GM23338 (cell line): ENCODE data around the gene ZNF93. TPM values are rescaled to one million over a fixed set of nuclear protein-coding genes. Genes with fewer than 3 reads are reported as not detected.
"Not testable (repeated sequence)": the region's sequence is repeated elsewhere in the genome, so short reads cannot be mapped to it uniquely, and the experiment has no call there.

Experiments used
- ATAC-seq: fragments of 200-7000 bp; cut with Tn5 transposase; 3 replicates; pipeline ENCODE4 v1.9.1; 2020
- DNase-seq: peaks from one replicate; pipeline ENCODE4 v3.0.0-alpha.2; 2015; ENCODE audit warnings: low spot score
- H2AFZ ChIP-seq: fragments of 200-600 bp; sonication (generic); 2 replicates; pipeline ENCODE4 v1.8.0; 2016; ENCODE audit warnings: antibody characterized with exemption, mild to moderate bottlenecking, moderate library complexity
- H3F3A ChIP-seq: fragments of 200-600 bp; sonication (generic); replicated peaks from 2 replicates; pipeline ENCODE4 v1.8.0; 2017; ENCODE audit warnings: antibody characterized with exemption, mixed run types, low read depth
- H3K27ac ChIP-seq: fragments of 200-600 bp; sonication (generic); 2 replicates; pipeline ENCODE4 v1.6.1; 2016; ENCODE audit warnings: low read depth
- H3K27me3 ChIP-seq: fragments of 200-600 bp; sonication (generic); 2 replicates; pipeline ENCODE4 v1.8.0; 2016; ENCODE audit warnings: mild to moderate bottlenecking, mixed run types, moderate library complexity; ENCODE audit not compliant: insufficient read depth
- H3K36me3 ChIP-seq: fragments of 200-600 bp; sonication (generic); 2 replicates; pipeline ENCODE4 v1.8.0; 2016; ENCODE audit warnings: mild to moderate bottlenecking; ENCODE audit not compliant: insufficient read depth
- H3K4me1 ChIP-seq: fragments of 200-600 bp; sonication (generic); 2 replicates; pipeline ENCODE4 v1.8.0; 2016; ENCODE audit warnings: mild to moderate bottlenecking, moderate library complexity; ENCODE audit not compliant: insufficient read depth
- H3K4me2 ChIP-seq: fragments of 200-600 bp; sonication (generic); 2 replicates; pipeline ENCODE4 v1.7.1; 2017; ENCODE audit warnings: mixed run types
- H3K4me3 ChIP-seq: fragments of 200-600 bp; sonication (generic); 2 replicates; pipeline ENCODE4 v1.6.1; 2016; ENCODE audit warnings: mixed run types
- H3K79me2 ChIP-seq: fragments of 200-600 bp; sonication (generic); replicated peaks from 2 replicates; pipeline ENCODE4 v1.8.0; 2017; ENCODE audit warnings: mild to moderate bottlenecking; ENCODE audit not compliant: insufficient read depth
- H3K9me2 ChIP-seq: fragments of 200-600 bp; sonication (generic); 2 replicates; pipeline ENCODE4 v1.8.0; 2017; ENCODE audit not compliant: insufficient read depth
- H4K20me1 ChIP-seq: fragments of 200-600 bp; sonication (generic); replicated peaks from 2 replicates; pipeline ENCODE4 v1.8.0; 2017; ENCODE audit warnings: mild to moderate bottlenecking; ENCODE audit not compliant: insufficient read depth
- H3K27ac Mint-ChIP-seq: 2 replicates; pipeline ENCODE4 v1.8.0; 2020; ENCODE audit warnings: inconsistent platforms, mild to moderate bottlenecking, moderate library complexity, mixed read lengths
- H3K27me3 Mint-ChIP-seq: 3 replicates; pipeline ENCODE4 v1.8.0; 2022; ENCODE audit warnings: low read depth, mild to moderate bottlenecking, moderate library complexity, mixed read lengths, inconsistent platforms; ENCODE audit not compliant: insufficient read depth, poor library complexity
- H3K36me3 Mint-ChIP-seq: 3 replicates; pipeline ENCODE4 v1.8.0; 2021; ENCODE audit warnings: low read depth, mild to moderate bottlenecking, inconsistent platforms, moderate library complexity, mixed read lengths
- H3K4me1 Mint-ChIP-seq: 3 replicates; pipeline ENCODE4 v1.8.0; 2020; ENCODE audit warnings: mild to moderate bottlenecking, inconsistent platforms, mixed read lengths
- H3K4me3 Mint-ChIP-seq: 3 replicates; pipeline ENCODE4 v1.8.0; 2021; ENCODE audit warnings: moderate library complexity, mild to moderate bottlenecking, inconsistent platforms, mixed read lengths
- H3K9me3 Mint-ChIP-seq: 3 replicates; pipeline ENCODE4 v1.8.0; 2020; ENCODE audit warnings: moderate library complexity, mild to moderate bottlenecking, inconsistent platforms, mixed read lengths
- CREB1 ChIP-seq: fragments of 250-450 bp; sonication (Bioruptor Pico); IDR thresholded peaks from 2 replicates; pipeline ENCODE4 v1.5.0; 2020; ENCODE audit warnings: low read depth, mild to moderate bottlenecking, moderate library complexity
- EZH2 ChIP-seq: fragments of 200-600 bp; sonication (generic); IDR thresholded peaks from one replicate; pipeline ENCODE4 v1.8.0; 2017; ENCODE audit warnings: antibody characterized with exemption, mild to moderate bottlenecking, low read depth; ENCODE audit not compliant: unreplicated experiment
- EZH2phosphoT487 ChIP-seq: fragments of 200-600 bp; sonication (generic); IDR thresholded peaks from one replicate; pipeline ENCODE4 v1.8.1; 2018; ENCODE audit warnings: antibody characterized with exemption; ENCODE audit not compliant: unreplicated experiment
- JUNB ChIP-seq: IDR thresholded peaks from one replicate; pipeline ENCODE4 v1.6.1; 2016; ENCODE audit warnings: antibody characterized with exemption; ENCODE audit not compliant: unreplicated experiment
- NANOG ChIP-seq: IDR thresholded peaks from 2 replicates; pipeline ENCODE4 v1.6.1; 2016; ENCODE audit warnings: antibody characterized with exemption, borderline replicate concordance
- POLR2AphosphoS5 ChIP-seq: IDR thresholded peaks from 2 replicates; pipeline ENCODE4 v1.6.1; 2016; ENCODE audit warnings: antibody characterized with exemption, low read depth
- STAT1 ChIP-seq: IDR thresholded peaks from one replicate; pipeline ENCODE4 v1.6.1; 2016; ENCODE audit warnings: antibody characterized with exemption; ENCODE audit not compliant: unreplicated experiment
- ZNF114 ChIP-seq: fragments of 250-450 bp; sonication (Bioruptor Pico); IDR thresholded peaks from 2 replicates; pipeline ENCODE4 v1.5.0; 2020; ENCODE audit warnings: mild to moderate bottlenecking, moderate library complexity
- ZNF331 ChIP-seq: fragments of 250-450 bp; sonication (Bioruptor Pico); IDR thresholded peaks from 2 replicates; pipeline ENCODE4 v1.5.0; 2020; ENCODE audit warnings: low read depth, mild to moderate bottlenecking, moderate library complexity
- polyA plus RNA-seq: library from polyadenylated mRNA; unstranded; fragments of >200 nt; fragmentation: Nextera tagmentation; extraction: Ambion mirVana; gene quantifications from 2 replicates; pipeline ENCODE4 v1.2.1, GENCODE V29; 2016
- total RNA-seq: library from RNA; depleted of rRNA; stranded (reverse); fragments of >200 nt; shearing (Covaris generic); gene quantifications from 2 replicates; pipeline ENCODE4 v1.2.3, GENCODE V29; 2014
- TF ChIP-seq, protein P1 (sequence below), 2 experiments: fragments of 200-600 bp in 1 of 2; sonication (generic) in 1 of 2; conservative IDR thresholded peaks; 2 replicates each; pipeline versions ENCODE4 v1.5.1 to v1.6.1; 2016 to 2017; ENCODE audit warnings: antibody characterized with exemption in 2 of 2, low read depth in 2 of 2, mild to moderate bottlenecking in 2 of 2, moderate library complexity in 1 of 2
- TF ChIP-seq, protein P2 (sequence below): IDR thresholded peaks from 2 replicates; pipeline ENCODE4 v1.6.1; 2016; ENCODE audit warnings: antibody characterized with exemption

Gene ZNF93
- total and polyA plus RNA-seq, 2 experiments from 2014 or later: 48.6 to 122 TPM

DNA sequence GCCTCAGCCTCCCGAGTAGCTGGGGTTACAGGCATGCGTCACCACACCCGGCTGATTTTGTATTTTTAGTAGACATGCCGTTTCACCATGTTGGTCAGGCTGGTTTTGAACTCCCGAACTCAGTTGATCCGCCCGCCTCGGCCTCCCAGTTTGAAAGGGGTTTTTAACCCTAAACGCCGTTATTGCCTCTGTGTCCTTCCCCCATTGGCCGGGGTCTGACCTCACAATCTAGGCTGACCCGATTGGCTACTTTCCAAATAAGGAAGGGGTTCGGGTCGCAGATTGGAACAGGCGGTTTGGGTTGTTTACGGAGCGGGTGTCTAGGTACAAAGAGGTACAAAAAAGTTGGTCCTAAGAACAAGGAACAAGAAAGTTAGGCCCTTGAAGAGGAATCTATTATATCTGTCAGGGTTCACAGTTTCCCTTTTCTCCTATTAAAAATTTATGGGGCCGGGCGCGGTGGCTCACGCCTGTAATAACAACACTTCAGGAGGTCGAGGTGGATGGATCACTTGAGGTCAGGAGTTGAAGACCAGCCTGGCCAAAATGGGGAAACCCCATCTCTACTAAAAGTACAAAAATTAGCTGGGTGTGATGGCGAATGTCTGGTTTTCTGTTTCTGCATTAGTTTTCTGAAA is 34.0 kb upstream of the ZNF93 start:
- ATAC-seq: peak; percentile 77
- Histone ChIP-seq H3K4me2 (peak overlapping the region; percentile 81), H3K79me2 (peaks cover 58% of the 10 kb centered on the region)

DNA sequence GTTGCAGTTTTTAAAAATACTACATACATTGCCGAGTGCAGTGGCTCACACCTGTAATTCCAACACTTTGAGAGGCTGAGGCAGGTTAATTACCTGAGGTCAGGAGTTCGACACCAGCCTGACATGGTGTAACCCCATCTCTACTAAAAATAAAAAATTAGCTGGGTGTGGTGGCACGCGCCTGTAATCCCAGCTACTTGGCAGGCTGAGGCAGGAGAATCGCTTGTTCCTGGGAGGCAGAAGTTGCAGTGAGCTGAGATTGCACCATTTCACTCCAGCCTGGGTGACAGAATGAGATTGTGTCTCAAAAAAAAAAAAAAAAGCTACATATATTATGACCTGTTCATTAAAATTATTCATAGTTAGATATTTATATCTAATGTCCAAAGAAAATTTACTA is 30.7 kb upstream of the ZNF93 start:
- H3K27me3 ChIP-seq, H3K4me3 Mint-ChIP-seq, H3K9me2 ChIP-seq, H3K36me3 ChIP-seq, H3K27ac Mint-ChIP-seq, ATAC-seq, H3F3A ChIP-seq, H3K27ac ChIP-seq, H3K27me3 Mint-ChIP-seq, H2AFZ ChIP-seq, H3K9me3 Mint-ChIP-seq, H3K4me3 ChIP-seq, DNase-seq: not testable (repeated sequence)
- H3K4me1 ChIP-seq: peaks cover 29% of the 10 kb centered on the region
- H3K4me2 ChIP-seq: peak overlapping the region; percentile 56; the same call in 1 of the 2 replicates
- H3K36me3 Mint-ChIP-seq: peaks cover 64% of the 10 kb centered on the region
- peaks cover 91% of the 10 kb centered on the region for H3K79me2 ChIP-seq
- peaks cover 28% of the 10 kb centered on the region for H3K4me1 Mint-ChIP-seq
- H4K20me1 ChIP-seq: peaks cover 67% of the 10 kb centered on the region

More for the DNA sequence above, 34.0 kb upstream of the ZNF93 start:
- peak; percentile 95 for DNase-seq
- Histone ChIP-seq H4K20me1 (peaks cover 43% of the 10 kb centered on the region), H3K27ac (peak overlapping the region; percentile 98), H3K9me2 (no peaks in the 10 kb centered on the region), H3K27me3 (no peaks in the 10 kb centered on the region), H3K4me1 (peaks cover 29% of the 10 kb centered on the region), H2AFZ (no peak overlapping the region), H3K36me3 (no peaks in the 10 kb centered on the region; the same call in 1 of the 2 replicates), H3F3A (no peaks in the 10 kb centered on the region), H3K4me3 (peak overlapping the region; percentile 78)
- H3K36me3 Mint-ChIP-seq: peaks cover 33% of the 10 kb centered on the region
- H3K4me1 Mint-ChIP-seq: peaks cover 25% of the 10 kb centered on the region
- H3K27me3 Mint-ChIP-seq: peaks cover 10% of the 10 kb centered on the region
- TF ChIP-seq CREB1: peak; percentile 43; the same call in 1 of the 2 replicates
- no peak for TF ChIP-seq NANOG
- TF ChIP-seq, protein P1, sequence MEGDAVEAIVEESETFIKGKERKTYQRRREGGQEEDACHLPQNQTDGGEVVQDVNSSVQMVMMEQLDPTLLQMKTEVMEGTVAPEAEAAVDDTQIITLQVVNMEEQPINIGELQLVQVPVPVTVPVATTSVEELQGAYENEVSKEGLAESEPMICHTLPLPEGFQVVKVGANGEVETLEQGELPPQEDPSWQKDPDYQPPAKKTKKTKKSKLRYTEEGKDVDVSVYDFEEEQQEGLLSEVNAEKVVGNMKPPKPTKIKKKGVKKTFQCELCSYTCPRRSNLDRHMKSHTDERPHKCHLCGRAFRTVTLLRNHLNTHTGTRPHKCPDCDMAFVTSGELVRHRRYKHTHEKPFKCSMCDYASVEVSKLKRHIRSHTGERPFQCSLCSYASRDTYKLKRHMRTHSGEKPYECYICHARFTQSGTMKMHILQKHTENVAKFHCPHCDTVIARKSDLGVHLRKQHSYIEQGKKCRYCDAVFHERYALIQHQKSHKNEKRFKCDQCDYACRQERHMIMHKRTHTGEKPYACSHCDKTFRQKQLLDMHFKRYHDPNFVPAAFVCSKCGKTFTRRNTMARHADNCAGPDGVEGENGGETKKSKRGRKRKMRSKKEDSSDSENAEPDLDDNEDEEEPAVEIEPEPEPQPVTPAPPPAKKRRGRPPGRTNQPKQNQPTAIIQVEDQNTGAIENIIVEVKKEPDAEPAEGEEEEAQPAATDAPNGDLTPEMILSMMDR (conservative IDR thresholded peaks at IDR 0.05; ENCODE audit: low read depth in 2 of 2): no peak
- TF ChIP-seq EZH2phosphoT487: no peak
- TF ChIP-seq POLR2AphosphoS5: peak; percentile 85
- no peak for TF ChIP-seq EZH2
- no peak for TF ChIP-seq ZNF114
- peaks cover 3% of the 10 kb centered on the region; the same call in 2 of the 3 replicates for H3K9me3 Mint-ChIP-seq
- peak overlapping the region; percentile 97 for H3K4me3 Mint-ChIP-seq
- H3K27ac Mint-ChIP-seq: peak overlapping the region; percentile 100

DNA sequence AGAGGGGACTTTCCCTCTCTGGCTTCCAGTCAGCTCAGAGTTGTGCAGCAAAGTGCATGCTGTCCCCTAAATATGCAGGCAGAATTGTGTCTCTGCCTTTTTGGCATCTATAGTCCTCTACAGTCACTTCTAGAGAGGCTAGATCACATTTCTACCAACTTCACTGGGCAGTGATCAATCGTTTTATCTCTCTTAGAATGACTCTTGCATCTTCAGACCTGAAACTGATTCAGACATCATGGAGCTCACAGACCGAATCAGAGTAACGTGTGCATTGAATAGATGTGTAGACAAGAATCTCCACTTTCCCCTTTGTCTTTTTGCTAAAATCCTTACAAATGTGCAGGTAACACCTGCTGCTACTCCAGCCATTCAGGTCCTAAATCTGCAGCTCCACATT is 28.8 kb upstream of the ZNF93 start:
- Histone ChIP-seq H2AFZ (no peak overlapping the region), H3K9me2 (no peaks in the 10 kb centered on the region), H3K79me2 (peaks cover 100% of the 10 kb centered on the region), H3K27me3 (no peaks in the 10 kb centered on the region), H3F3A (0 out of 2 replicates have a peak, but pooled peaks cover 5% of the 10 kb centered on the region), H3K27ac (no peak overlapping the region), H3K36me3 (peaks cover 4% of the 10 kb centered on the region; the same call in 1 of the 2 replicates), H3K4me3 (no peak overlapping the region), H3K4me2 (no peak overlapping the region), H4K20me1 (peaks cover 85% of the 10 kb centered on the region), H3K4me1 (peaks cover 29% of the 10 kb centered on the region)
- H3K4me1 Mint-ChIP-seq: peaks cover 28% of the 10 kb centered on the region
- no peak overlapping the region; the same call in 2 of the 3 replicates for H3K4me3 Mint-ChIP-seq
- no peak for DNase-seq
- no peak overlapping the region for H3K27ac Mint-ChIP-seq
- ATAC-seq: no peak
- peaks cover 3% of the 10 kb centered on the region for H3K27me3 Mint-ChIP-seq
- no peaks in the 10 kb centered on the region; the same call in 2 of the 3 replicates for H3K9me3 Mint-ChIP-seq
- peaks cover 67% of the 10 kb centered on the region for H3K36me3 Mint-ChIP-seq
- TF ChIP-seq NANOG (no peak), EZH2 (no peak), JUNB (no peak), EZH2phosphoT487 (no peak), ZNF331 (CRISPR knock-in tag) (no peak), CREB1 (no peak), STAT1 (no peak)
- TF ChIP-seq, protein P1 (conservative IDR thresholded peaks at IDR 0.05; ENCODE audit: low read depth in 2 of 2): no peak
- TF ChIP-seq, protein P2, sequence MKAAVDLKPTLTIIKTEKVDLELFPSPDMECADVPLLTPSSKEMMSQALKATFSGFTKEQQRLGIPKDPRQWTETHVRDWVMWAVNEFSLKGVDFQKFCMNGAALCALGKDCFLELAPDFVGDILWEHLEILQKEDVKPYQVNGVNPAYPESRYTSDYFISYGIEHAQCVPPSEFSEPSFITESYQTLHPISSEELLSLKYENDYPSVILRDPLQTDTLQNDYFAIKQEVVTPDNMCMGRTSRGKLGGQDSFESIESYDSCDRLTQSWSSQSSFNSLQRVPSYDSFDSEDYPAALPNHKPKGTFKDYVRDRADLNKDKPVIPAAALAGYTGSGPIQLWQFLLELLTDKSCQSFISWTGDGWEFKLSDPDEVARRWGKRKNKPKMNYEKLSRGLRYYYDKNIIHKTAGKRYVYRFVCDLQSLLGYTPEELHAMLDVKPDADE: no peak
